Stomach (tissue), 9 donors: ENCODE results near the gene LBX2. TPM values are rescaled to one million over a fixed set of nuclear protein-coding genes. Genes with fewer than 3 reads are reported as not detected.

ENCODE experiments used
- DNase-seq, 2 donors: peaks; one replicate each; pipeline versions ENCODE4 v3.0.0 to v3.0.0-alpha.2; 2013 to 2019
- H3K27ac ChIP-seq, 5 donors: fragments of 200-600 bp in 4 of 5; sonication (generic) in 4 of 5; one replicate each; pipeline ENCODE4 v1.5.1; 2013 to 2019; ENCODE audit warnings: mild to moderate bottlenecking in 1 of 5, moderate library complexity in 1 of 5
- H3K27me3 ChIP-seq, 3 donors: fragments of 200-600 bp; sonication (generic); one replicate each; pipeline ENCODE4 v1.5.1; 2017 to 2019; ENCODE audit warnings: mixed run types in 1 of 3
- H3K36me3 ChIP-seq, 4 donors: fragments of 200-600 bp; sonication (generic); 1 replicate in 3 of 4; 2 replicates in 1 of 4; pipeline ENCODE4 v1.5.1; 2016 to 2019
- H3K4me1 ChIP-seq, 4 donors: fragments of 200-600 bp; sonication (generic); one replicate each; pipeline ENCODE4 v1.5.1; 2016 to 2019
- H3K4me3 ChIP-seq, 4 donors: fragments of 200-600 bp; sonication (generic) in 3 of 4; one replicate each; pipeline ENCODE4 v1.5.1; 2016 to 2019; ENCODE audit warnings: mild to moderate bottlenecking in 1 of 4
- H3K9me3 ChIP-seq, 4 donors: fragments of 200-600 bp; sonication (generic); one replicate each; pipeline ENCODE4 v1.5.1; 2016 to 2019
- EP300 ChIP-seq: sonication (generic); formaldehyde crosslinking; IDR thresholded peaks from one replicate; pipeline ENCODE4 v1.6.1; 2017; ENCODE audit warnings: antibody characterized with exemption
- POLR2A ChIP-seq, 4 donors: fragments of 450-650 bp; IDR thresholded peaks; one replicate each; pipeline ENCODE4 v1.6.1; 2016; ENCODE audit warnings: antibody characterized with exemption in 4 of 4, control low read depth in 2 of 4, mild to moderate bottlenecking in 1 of 4, moderate library complexity in 1 of 4
- POLR2AphosphoS5 ChIP-seq, 3 donors: sonication (generic); formaldehyde crosslinking; IDR thresholded peaks; one replicate each; pipeline ENCODE4 v1.6.1; 2016; ENCODE audit warnings: antibody characterized with exemption in 3 of 3
- WGBS, 5 donors: extraction: QIAGEN DNeasy Blood & Tissue Kit in 3 of 5; methylation state at CpG; one replicate each; pipeline versions ENCODE4 v1.1.5 to v1.1.7; 2013 to 2018; 5-methylcytosine and 5-hydroxymethylcytosine counted together
- intact Hi-C: fragments of 100-400 bp; cut with DNase I; formaldehyde crosslinking; loops from one replicate; pipeline ENCODE4 v1.15.1; 2023; ENCODE audit warnings: low total_unique reads
- polyA plus RNA-seq, 3 donors: library from polyadenylated mRNA; stranded (reverse); fragments of 200-250 nt; gene quantifications; one replicate each; pipeline ENCODE4 v1.2.3, GENCODE V29; 2013
- total RNA-seq, 5 donors: library from RNA; depleted of rRNA; stranded (reverse); fragments of >200 nt; gene quantifications; one replicate each; pipeline versions ENCODE4 v1.1.0 to v1.2.3, GENCODE V29; 2014 to 2016
- TF ChIP-seq, protein P1 (sequence below), 7 experiments: fragments of 450-650 bp in 4 of 7; fragments of 200-600 bp in 3 of 7; sonication (generic) in 3 of 7; IDR thresholded peaks; one replicate each; pipeline ENCODE4 v1.5.1; 2016 to 2019; ENCODE audit warnings: antibody characterized with exemption in 7 of 7, control low read depth in 2 of 7, mild to moderate bottlenecking in 1 of 7
- donor health status: healthy with polysubstance abuse.
- donor health status: Bipolar disorder and iron deficiency.
- donor health status: healthy.

LBX2 gene
- total and polyA plus RNA-seq, 8 donors: 1.1 to 2.6 (median 1.2) TPM; not detected in 3

DNA sequence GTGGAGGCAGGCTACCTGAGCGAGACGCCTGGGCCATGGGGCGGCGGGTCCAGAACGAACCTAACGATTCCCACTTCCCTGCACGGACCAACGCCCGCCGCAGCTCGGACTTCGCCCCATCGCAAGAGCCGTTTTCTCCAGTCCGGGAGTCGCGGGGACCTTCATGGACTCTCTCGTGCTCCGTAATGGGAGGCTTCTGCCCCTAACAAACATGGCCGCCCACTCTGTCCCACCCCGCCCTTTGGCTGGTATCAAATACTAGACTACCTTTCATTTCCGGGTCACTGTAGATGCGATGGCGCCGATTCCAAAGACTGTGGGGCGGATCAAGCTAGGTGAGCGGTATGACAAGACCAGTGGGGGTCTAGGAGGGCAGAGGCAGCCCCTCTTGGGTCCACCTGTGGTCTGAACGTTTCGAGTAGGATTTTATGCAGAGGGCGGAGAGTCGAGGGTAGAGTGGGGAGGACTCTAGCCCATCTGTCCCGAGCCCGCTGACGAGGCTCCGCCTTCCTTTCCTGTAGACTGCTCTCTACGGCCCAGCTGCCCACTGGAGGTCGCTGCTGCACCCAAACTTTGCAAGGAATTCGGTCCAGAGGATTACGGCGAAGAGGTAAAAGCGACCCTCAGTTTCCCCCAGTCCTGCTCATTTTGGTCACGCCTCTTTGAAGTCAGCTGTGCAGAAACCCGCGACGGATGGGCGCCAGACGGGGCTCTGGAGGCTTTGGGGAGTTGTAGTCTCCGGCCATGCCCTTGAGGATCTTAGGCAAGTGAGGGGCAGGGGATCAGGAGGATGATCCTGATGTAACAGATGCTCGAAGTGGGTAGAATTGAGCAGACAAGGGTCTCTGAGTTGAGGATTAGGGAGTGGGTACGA, 16.4 kb downstream of the LBX2 start, which contains the start of the genes CCDC142 and TTC31:
Gene CCDC142, minus strand, starts transcription at position 198 of the 874 bp plus-strand sequence. Its CDS starts 161 bp downstream, at position 37.
Gene TTC31, plus strand, starts transcription at position 281 of the 874 bp plus-strand sequence. Its CDS starts 15 bp downstream, at position 296.
- Histone ChIP-seq H3K4me3 (peak within 1 kb of the TSS; percentile 76 to 98 (median 92)), H3K4me1 (peaks cover 20 to 49% (median 41%) of the 10 kb centered on the region in 4 donors), H3K27me3 (no peaks in the 10 kb centered on the region), H3K27ac (peak within 1 kb of the TSS; percentile 80 to 94 (median 92)), H3K9me3 (no peaks in the 10 kb centered on the region), H3K36me3 (peaks cover 9 to 61% (median 54%) of the 10 kb centered on the region in 4 donors)
- peak; percentile 97 to 99 for DNase-seq
- TF ChIP-seq POLR2A (IDR thresholded peaks at IDR 0.05): no peak
- TF ChIP-seq, protein P1, sequence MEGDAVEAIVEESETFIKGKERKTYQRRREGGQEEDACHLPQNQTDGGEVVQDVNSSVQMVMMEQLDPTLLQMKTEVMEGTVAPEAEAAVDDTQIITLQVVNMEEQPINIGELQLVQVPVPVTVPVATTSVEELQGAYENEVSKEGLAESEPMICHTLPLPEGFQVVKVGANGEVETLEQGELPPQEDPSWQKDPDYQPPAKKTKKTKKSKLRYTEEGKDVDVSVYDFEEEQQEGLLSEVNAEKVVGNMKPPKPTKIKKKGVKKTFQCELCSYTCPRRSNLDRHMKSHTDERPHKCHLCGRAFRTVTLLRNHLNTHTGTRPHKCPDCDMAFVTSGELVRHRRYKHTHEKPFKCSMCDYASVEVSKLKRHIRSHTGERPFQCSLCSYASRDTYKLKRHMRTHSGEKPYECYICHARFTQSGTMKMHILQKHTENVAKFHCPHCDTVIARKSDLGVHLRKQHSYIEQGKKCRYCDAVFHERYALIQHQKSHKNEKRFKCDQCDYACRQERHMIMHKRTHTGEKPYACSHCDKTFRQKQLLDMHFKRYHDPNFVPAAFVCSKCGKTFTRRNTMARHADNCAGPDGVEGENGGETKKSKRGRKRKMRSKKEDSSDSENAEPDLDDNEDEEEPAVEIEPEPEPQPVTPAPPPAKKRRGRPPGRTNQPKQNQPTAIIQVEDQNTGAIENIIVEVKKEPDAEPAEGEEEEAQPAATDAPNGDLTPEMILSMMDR (IDR thresholded peaks at IDR 0.05): peak in 5 of 7 experiments; percentile 63 to 91 (median 78)
- TF ChIP-seq POLR2AphosphoS5 (IDR thresholded peaks at IDR 0.05): peak; percentile 59 to 87 (median 69)
- 0 to 2% (median 1%) methylated on average over 30 to 50 of the region's 50 CpGs for WGBS, 5 donors
- intact Hi-C loops: loop anchor here (5.0 kb wide), 1 partner anchor 104 kb away; no protein-coding TSS in a partner anchor

DNA sequence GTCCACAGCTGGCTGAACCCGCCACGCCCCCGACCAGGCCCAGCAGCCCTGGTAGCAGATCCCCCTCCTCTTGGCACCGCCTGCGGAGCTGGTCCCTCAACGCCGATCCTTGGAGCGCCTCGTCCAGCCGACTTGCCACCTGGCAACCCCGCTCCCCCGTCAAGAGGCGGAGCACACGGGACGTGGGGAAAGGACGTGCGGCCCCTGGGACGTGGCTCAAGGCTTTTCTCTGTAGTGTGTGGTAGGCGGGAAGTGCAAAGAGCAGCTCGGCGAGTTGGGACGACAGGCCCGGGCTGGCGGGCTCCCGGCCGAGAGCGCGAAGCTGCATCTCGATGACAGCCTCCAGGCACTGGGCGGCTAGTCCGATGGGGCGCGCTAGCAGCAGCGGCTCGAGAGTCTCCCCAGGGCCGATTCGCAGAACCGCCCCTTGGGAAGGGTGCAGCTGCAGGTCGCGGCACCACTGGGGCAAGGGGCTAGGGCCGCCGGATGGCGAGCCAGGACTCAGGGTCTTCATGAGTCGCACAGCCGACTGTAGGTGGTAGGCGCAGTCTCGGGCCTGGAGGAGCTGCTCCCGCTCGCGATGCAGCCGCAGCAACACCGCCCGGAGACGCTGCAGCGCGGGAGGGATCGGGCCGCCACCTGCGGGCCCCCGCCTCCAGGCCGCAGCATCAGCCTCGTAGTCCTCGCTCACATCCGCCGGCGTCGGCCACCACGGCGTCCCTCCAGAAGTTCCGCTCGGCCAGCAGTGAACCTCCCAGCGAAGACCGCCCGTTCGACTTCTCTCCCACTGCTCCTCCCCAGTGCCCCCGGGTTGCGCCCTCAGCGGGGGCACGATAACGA, 17.2 kb downstream of the LBX2 start:
- peak overlapping the region; percentile 80 to 94 (median 92) for H3K27ac ChIP-seq
- peak in 1 of 2 donors; percentile 62 for DNase-seq
- H3K4me1 ChIP-seq: peaks cover 20 to 49% (median 41%) of the 10 kb centered on the region in 4 donors
- 0 to 8% (median 1%) methylated on average over 17 to 80 of the region's 80 CpGs for WGBS, 5 donors
- H3K36me3 ChIP-seq: peaks cover 9 to 61% (median 53%) of the 10 kb centered on the region in 4 donors
- H3K27me3 ChIP-seq: no peaks in the 10 kb centered on the region
- no peaks in the 10 kb centered on the region for H3K9me3 ChIP-seq
- peak overlapping the region; percentile 76 to 98 (median 92) for H3K4me3 ChIP-seq
- no peak for TF ChIP-seq EP300
- intact Hi-C loops: loop anchor here (5.0 kb wide), 1 partner anchor 105 kb away; no protein-coding TSS in a partner anchor

DNA sequence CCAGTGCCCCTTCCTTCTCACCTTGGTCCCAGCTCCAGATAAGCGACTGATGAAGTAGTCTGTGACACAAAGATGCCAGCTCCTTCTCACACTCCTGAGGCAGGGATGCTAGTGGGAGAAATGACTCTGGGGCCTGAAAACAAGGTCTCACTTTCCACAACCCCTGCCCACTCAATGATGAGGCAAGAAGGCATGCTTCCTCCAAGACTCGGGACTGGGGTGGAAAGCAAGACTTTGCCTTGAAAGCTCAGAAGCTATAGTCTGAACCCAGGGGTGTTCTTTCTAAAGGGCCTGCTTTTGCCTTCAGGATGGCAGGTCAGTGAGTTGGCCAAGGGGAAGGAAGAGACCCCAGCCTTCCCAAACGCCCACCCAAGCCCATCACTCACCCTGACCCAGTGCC, 18.0 kb downstream of the LBX2 start:
- DNase-seq: no peak
- Histone ChIP-seq H3K27ac (peak overlapping the region in 3 of 5 donors; percentile 92 to 94 (median 93)), H3K4me1 (peaks cover 20 to 49% (median 41%) of the 10 kb centered on the region in 4 donors), H3K4me3 (peak overlapping the region; percentile 76 to 98 (median 92)), H3K9me3 (no peaks in the 10 kb centered on the region), H3K36me3 (peaks cover 9 to 61% (median 50%) of the 10 kb centered on the region in 4 donors), H3K27me3 (no peaks in the 10 kb centered on the region)
- intact Hi-C loops: loop anchor here (5.0 kb wide), 1 partner anchor 106 kb away; no protein-coding TSS in a partner anchor
- WGBS, 5 donors: 41 to 75% (median 54%) methylated on average over 1 to 3 of the region's 3 CpGs
- TF ChIP-seq, protein P1 (IDR thresholded peaks at IDR 0.05): no peak
- TF ChIP-seq EP300 (no peak), POLR2AphosphoS5 (IDR thresholded peaks at IDR 0.05) (no peak), POLR2A (IDR thresholded peaks at IDR 0.05) (no peak)

DNA sequence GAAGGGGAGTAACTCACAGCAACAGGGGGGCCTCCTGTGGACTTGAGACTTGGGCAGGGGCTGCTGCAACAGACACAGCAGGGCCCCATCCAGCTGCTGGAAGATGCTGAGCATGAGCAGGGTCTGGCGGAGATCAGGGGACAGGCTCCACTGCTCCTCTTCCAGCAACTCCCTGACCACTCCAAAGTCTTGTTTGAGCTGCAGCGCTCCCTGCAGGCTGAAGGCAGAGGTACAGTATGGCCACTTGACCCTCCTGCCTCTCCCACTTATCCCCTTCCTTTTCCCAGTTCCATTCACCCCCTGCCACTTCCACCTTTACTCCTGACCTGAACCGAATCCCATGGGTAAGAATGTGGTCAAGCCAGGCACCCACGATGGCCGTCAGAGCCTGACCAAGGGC, 24.5 kb downstream of the LBX2 start:
- Histone ChIP-seq H3K9me3 (no peaks in the 10 kb centered on the region), H3K4me3 (no peak overlapping the region), H3K27me3 (no peaks in the 10 kb centered on the region), H3K36me3 (peaks cover 17 to 54% (median 45%) of the 10 kb centered on the region in 4 donors), H3K27ac (no peak overlapping the region), H3K4me1 (peaks cover 14 to 30% (median 27%) of the 10 kb centered on the region in 4 donors)
- intact Hi-C loops: no loop called here
- TF ChIP-seq POLR2A (IDR thresholded peaks at IDR 0.05) (no peak), EP300 (no peak), POLR2AphosphoS5 (IDR thresholded peaks at IDR 0.05) (no peak)
- TF ChIP-seq, protein P1 (IDR thresholded peaks at IDR 0.05): no peak
- 84 to 92% (median 90%) methylated on average over 5 of the region's 5 CpGs for WGBS, 5 donors
- DNase-seq: no peak
